ENCODE measurements around the gene GAS5.

The GAS5 gene

DNA sequence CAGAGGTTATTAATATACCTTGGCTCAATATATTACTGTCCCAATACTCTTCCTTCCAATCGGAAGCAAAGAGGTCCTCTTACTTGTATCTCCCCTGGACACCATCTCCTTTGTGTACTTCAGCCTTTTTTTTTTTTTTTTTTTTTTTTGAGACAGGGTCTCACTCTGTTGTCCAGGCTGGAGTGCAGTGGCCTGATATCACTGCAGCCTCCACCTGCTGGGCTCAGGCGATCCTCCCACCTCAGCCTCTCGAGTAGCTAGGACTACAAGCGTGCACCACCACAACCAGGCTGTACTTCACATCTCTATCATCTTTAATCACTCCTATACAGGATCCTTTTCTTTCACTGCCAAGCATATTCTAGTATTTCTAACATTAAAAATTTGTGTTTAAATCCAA is 46.1 kb downstream of the GAS5 start:
- Histone ChIP-seq H2BK120ac (ENCODE audit: low read depth, low read length) (no peak overlapping the region), H2AFZ (ENCODE audit: low read length) (no peak overlapping the region), H2AK5ac (ENCODE audit: low read depth, low read length) (no peak overlapping the region), H2BK12ac (ENCODE audit: low read length) (no peak overlapping the region), H2BK15ac (ENCODE audit: low read length) (no peak overlapping the region), H3K4me1 (ENCODE audit: control insufficient read depth in 2 of 2, insufficient read depth in 1 of 2, low read depth in 1 of 2, low read length in 2 of 2) (peaks cover 0 to 3% of the 10 kb centered on the region in 2 donors), H3K4me2 (ENCODE audit: insufficient read depth, low read length, poor library complexity, severe bottlenecking) (no peak overlapping the region), H3K4ac (ENCODE audit: low read length) (no peak overlapping the region), H3K18ac (ENCODE audit: low read length) (no peak overlapping the region), H3K14ac (ENCODE audit: low read length) (no peak overlapping the region), H3K9me3 (replicated peaks in 1 of 2; ENCODE audit: control insufficient read depth in 2 of 2, insufficient read depth in 1 of 2, low read depth in 1 of 2, low read length in 2 of 2) (peaks cover 0 to 6% of the 10 kb centered on the region in 2 donors), H3K79me1 (ENCODE audit: low read depth, low read length) (peaks cover 2% of the 10 kb centered on the region), H3K27me3 (ENCODE audit: control insufficient read depth in 3 of 3, insufficient read depth in 3 of 3, low read depth in 1 of 3, low read length in 3 of 3) (no peaks in the 10 kb centered on the region), H2BK5ac (ENCODE audit: low read length) (no peak overlapping the region), H3K27ac (replicated peaks; ENCODE audit: low read length) (no peak overlapping the region), H4K8ac (ENCODE audit: low read depth, low read length) (no peak overlapping the region), H3K23ac (ENCODE audit: low read depth, low read length, poor library complexity) (no peak overlapping the region), H3K36me3 (replicated peaks in 1 of 2; ENCODE audit: control insufficient read depth in 2 of 2, insufficient read depth in 2 of 2, low read length in 2 of 2) (peaks cover 4 to 44% of the 10 kb centered on the region in 2 donors), H3K9ac (ENCODE audit: low read depth, low read length, poor library complexity) (no peak overlapping the region), H3K4me3 (ENCODE audit: low read length in 2 of 2) (no peak overlapping the region), H4K91ac (ENCODE audit: low read depth, low read length, poor library complexity) (no peak overlapping the region)
- no CpG with 5 or more reads among the region's 4 CpGs for WGBS, 2 donors (ENCODE audit: extremely low coverage in 2 of 2, insufficient read length in 2 of 2, insufficient replicate concordance in 1 of 2)
- no peak for DNase-seq (ENCODE audit: low spot score)

DNA sequence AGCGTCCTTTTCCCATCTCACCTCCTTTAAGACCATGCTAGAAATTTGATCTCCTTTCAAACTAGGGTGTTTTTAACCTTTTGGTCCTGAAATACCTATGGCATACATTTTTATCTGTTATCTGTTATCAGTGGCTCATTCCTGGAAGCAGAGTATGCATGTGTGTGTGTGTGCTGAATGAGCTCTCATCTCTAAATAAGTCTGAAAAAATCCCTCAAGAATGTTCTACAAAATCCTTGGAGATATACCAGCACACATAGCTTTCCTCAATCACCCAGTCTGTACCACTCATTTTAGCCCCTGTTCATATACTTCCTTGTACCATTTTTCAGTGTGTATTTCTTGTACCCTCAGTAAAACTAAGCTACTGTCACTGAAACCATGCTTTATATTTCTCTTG is 49.3 kb downstream of the GAS5 start:
- Histone ChIP-seq H2BK120ac (ENCODE audit: low read depth, low read length) (no peak overlapping the region), H3K9ac (ENCODE audit: low read depth, low read length, poor library complexity) (no peak overlapping the region), H4K8ac (ENCODE audit: low read depth, low read length) (no peak overlapping the region), H3K14ac (ENCODE audit: low read length) (no peak overlapping the region), H3K23ac (ENCODE audit: low read depth, low read length, poor library complexity) (no peak overlapping the region), H3K4ac (ENCODE audit: low read length) (no peak overlapping the region), H3K4me1 (ENCODE audit: control insufficient read depth in 2 of 2, insufficient read depth in 1 of 2, low read depth in 1 of 2, low read length in 2 of 2) (peaks cover 0 to 2% of the 10 kb centered on the region in 2 donors), H2AFZ (ENCODE audit: low read length) (no peak overlapping the region), H2BK12ac (ENCODE audit: low read length) (no peak overlapping the region), H3K18ac (ENCODE audit: low read length) (no peak overlapping the region), H4K91ac (ENCODE audit: low read depth, low read length, poor library complexity) (no peak overlapping the region), H2BK15ac (ENCODE audit: low read length) (no peak overlapping the region), H3K79me1 (ENCODE audit: low read depth, low read length) (peaks cover 2% of the 10 kb centered on the region), H3K4me2 (ENCODE audit: insufficient read depth, low read length, poor library complexity, severe bottlenecking) (no peak overlapping the region), H2AK5ac (ENCODE audit: low read depth, low read length) (no peak overlapping the region), H3K36me3 (replicated peaks in 1 of 2; ENCODE audit: control insufficient read depth in 2 of 2, insufficient read depth in 2 of 2, low read length in 2 of 2) (peaks cover 4 to 43% of the 10 kb centered on the region in 2 donors), H3K27me3 (ENCODE audit: control insufficient read depth in 3 of 3, insufficient read depth in 3 of 3, low read depth in 1 of 3, low read length in 3 of 3) (no peaks in the 10 kb centered on the region), H3K4me3 (ENCODE audit: low read length in 2 of 2) (no peak overlapping the region), H3K27ac (replicated peaks; ENCODE audit: low read length) (no peak overlapping the region), H2BK5ac (ENCODE audit: low read length) (no peak overlapping the region), H3K9me3 (replicated peaks in 1 of 2; ENCODE audit: control insufficient read depth in 2 of 2, insufficient read depth in 1 of 2, low read depth in 1 of 2, low read length in 2 of 2) (peaks cover 0 to 6% of the 10 kb centered on the region in 2 donors)
- DNase-seq (ENCODE audit: low spot score) = no peak
- no CpG with 5 or more reads among the region's 1 CpG for WGBS, 2 donors (ENCODE audit: extremely low coverage in 2 of 2, insufficient read length in 2 of 2, insufficient replicate concordance in 1 of 2)

All from neuronal stem cell (in vitro differentiated cells).